A673 (cell line): ENCODE results near the gene COL11A1.

ENCODE experiments used
- CTCF ChIP-seq: fragments of 300-800, 200-600 bp; sonication (generic); conservative IDR thresholded peaks from 2 replicates; pipeline ENCODE4 v1.5.1; 2017; ENCODE audit warnings: low read depth, mild to moderate bottlenecking, antibody characterized with exemption, low read length, moderate library complexity, mixed read lengths
- EZH2 ChIP-seq: fragments of 200-600 bp; sonication (generic); IDR thresholded peaks from 2 replicates; pipeline ENCODE4 v1.6.1; 2017; ENCODE audit warnings: borderline replicate concordance, low read depth, mild to moderate bottlenecking, mixed read lengths, antibody characterized with exemption, low read length; ENCODE audit not compliant: poor library complexity, severe bottlenecking

GRCh38 chr1:103069201-103069600, 39.1 kb downstream of the COL11A1 start:
- TF ChIP-seq EZH2 (no peak), CTCF (no peak)
